MG63 (cell line): Measurements from ENCODE around the gene FFAR3. TPM values are rescaled to one million over a fixed set of nuclear protein-coding genes. Genes with fewer than 3 reads are reported as not detected.

Experiments
- DNase-seq: peaks from one replicate; pipeline ENCODE4 v3.0.0-alpha.2; 2020
- H3K27me3 ChIP-seq: fragments of 250-450 bp; sonication (Bioruptor Pico); 2 replicates; pipeline ENCODE4 v1.5.1; 2020; ENCODE audit warnings: mild to moderate bottlenecking, moderate library complexity
- H3K36me3 ChIP-seq: fragments of 250-450 bp; sonication (Bioruptor Pico); 2 replicates; pipeline ENCODE4 v1.5.1; 2020; ENCODE audit warnings: mild to moderate bottlenecking, moderate library complexity
- H3K4me3 ChIP-seq: fragments of 250-450 bp; sonication (Bioruptor Pico); 2 replicates; pipeline ENCODE4 v1.5.1; 2020; ENCODE audit warnings: mild to moderate bottlenecking, moderate library complexity
- H3K9me3 ChIP-seq: fragments of 250-450 bp; sonication (Bioruptor Pico); 2 replicates; pipeline ENCODE4 v1.5.1; 2020; ENCODE audit warnings: mild to moderate bottlenecking, moderate library complexity
- total RNA-seq: library from RNA; depleted of rRNA; stranded (reverse); fragments of >200 nt; shearing (Covaris generic); gene quantifications from 2 replicates; pipeline ENCODE4 v1.2.3, GENCODE V29; 2014; ENCODE audit warnings: low replicate concordance

FFAR3 gene
- total RNA-seq, 1 experiment from 2014 or later, result not detected

DNA sequence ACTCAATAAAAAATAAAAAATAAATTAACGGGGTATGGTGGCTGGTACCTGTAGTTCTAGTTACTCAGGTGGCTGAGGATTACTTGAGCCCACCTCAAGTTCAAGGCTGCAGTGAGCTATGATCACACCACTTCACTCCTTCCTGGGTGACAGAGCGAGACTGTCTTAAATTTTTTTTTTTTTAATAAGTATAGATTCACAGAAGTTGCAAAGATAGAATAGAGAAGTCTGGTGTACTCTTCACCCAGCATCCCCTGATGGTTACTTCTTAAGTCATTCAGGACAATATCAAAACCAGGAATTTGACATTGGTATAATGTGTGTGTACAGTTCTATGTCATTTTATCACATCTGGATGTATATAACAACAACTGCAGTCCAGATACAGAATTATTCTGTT is 37.0 kb upstream of the FFAR3 start:
- Histone ChIP-seq H3K27me3 (peaks cover 6% of the 10 kb centered on the region; the same call in 1 of the 2 replicates), H3K4me3 (no peak overlapping the region), H3K36me3 (no peaks in the 10 kb centered on the region), H3K9me3 (no peaks in the 10 kb centered on the region)
- DNase-seq, result no peak

DNA sequence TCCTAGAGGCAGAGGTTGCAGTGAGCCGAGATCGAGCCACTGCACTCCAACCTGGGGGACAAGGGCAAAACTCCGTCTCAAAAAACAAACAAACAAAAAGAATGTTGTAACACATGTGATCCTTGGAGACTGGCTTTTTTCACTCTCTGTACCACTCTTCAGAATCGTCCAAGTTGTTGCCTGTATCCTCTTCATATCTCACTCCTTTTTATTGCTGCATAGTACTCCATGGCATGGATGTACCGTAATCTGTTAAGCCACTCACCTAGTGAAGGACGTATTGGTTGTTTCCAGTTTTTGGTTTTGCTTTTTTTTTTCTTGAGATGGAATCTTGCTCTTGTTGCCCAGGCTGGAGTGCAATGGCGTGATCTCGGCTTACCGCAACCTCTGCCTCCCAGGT is 36.2 kb upstream of the FFAR3 start:
- H3K4me3 ChIP-seq, result no peak overlapping the region
- peaks cover 10% of the 10 kb centered on the region for H3K27me3 ChIP-seq
- DNase-seq, result no peak
- no peaks in the 10 kb centered on the region for H3K9me3 ChIP-seq
- H3K36me3 ChIP-seq, result no peaks in the 10 kb centered on the region

DNA sequence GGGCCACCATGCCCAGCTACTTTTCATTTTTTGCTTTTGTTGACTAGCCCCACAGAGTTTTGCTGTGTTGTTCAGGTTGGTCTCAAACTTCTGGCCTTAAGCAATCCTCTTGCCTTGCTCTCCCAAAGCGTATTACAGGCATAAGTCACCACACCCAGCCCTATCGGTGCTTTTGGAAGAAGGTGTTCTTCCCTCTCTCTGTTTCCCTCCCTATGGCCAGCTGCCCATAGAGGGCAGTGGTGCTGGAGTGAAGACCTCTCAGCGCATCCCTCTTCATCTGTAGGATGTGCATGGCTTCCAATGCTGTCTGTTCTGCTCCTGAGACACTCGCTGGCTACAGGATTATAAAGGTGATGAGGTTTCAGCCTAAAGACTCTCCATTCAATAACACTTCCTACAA is 30.6 kb upstream of the FFAR3 start:
- Histone ChIP-seq H3K9me3 (no peaks in the 10 kb centered on the region), H3K36me3 (no peaks in the 10 kb centered on the region), H3K4me3 (no peak overlapping the region), H3K27me3 (peaks cover 7% of the 10 kb centered on the region)
- no peak for DNase-seq

- H3K4me3 ChIP-seq, result no peak within 1 kb of the TSS
- DNase-seq, result no peak
- H3K27me3 ChIP-seq, result peaks cover 7% of the 10 kb centered on the region
- no peaks in the 10 kb centered on the region for H3K9me3 ChIP-seq
- no peaks in the 10 kb centered on the region for H3K36me3 ChIP-seq
Observed at GRCh38 chr19:35328851-35329285, 29.4 kb upstream of the FFAR3 start, which contains the start of gene CD22. CD22 (plus strand) TSS chr19:35329187; CDS start chr19:35332041, 2,854 bp downstream.

DNA sequence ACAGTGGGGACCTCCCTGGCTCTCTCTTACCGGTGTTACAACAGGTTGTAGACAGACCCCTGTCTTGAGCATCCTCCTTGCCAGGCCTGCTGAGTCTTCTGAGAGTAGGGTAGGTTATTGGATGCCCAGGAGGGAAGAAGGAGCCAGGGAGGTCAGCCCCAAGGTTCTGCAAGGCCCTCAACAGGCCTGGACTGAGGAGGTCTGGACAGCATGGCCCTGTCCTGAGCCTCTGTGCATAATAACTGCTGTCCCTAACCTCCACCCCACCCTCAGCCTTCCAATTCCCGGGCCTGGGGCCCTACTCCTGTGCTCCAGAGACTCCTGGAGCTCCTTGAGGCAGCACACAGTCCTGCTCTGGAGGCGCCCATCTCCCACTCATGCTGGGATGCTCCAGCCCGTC is 28.9 kb upstream of the FFAR3 start:
- DNase-seq, result no peak
- Histone ChIP-seq H3K4me3 (no peak overlapping the region), H3K36me3 (no peaks in the 10 kb centered on the region), H3K27me3 (peaks cover 4% of the 10 kb centered on the region), H3K9me3 (no peaks in the 10 kb centered on the region)

DNA sequence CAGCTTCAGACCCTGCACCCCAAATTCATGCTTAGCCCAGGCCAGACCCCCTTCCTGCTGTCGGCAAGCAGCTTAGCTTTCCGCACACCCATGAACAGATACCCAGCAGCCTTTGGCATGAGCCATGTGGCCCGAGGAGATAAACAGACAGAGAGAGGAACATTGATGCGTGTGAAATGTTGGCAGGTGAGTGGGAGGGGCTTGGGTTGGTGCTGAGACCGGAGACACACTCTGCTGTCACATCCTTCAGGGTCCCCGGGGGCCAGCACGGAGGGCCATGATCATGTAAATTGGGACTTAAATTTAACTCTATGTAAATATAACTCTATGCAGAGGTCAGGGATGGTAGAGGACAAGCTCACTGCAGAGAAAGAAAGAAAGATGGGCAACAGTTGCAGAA is 27.8 kb upstream of the FFAR3 start:
- Histone ChIP-seq H3K4me3 (no peak overlapping the region), H3K9me3 (no peaks in the 10 kb centered on the region), H3K27me3 (peaks cover 3% of the 10 kb centered on the region), H3K36me3 (no peaks in the 10 kb centered on the region)
- DNase-seq, result no peak

- Histone ChIP-seq H3K27me3 (no peaks in the 10 kb centered on the region; the same call in none of the 2 replicates), H3K9me3 (no peaks in the 10 kb centered on the region), H3K4me3 (no peak overlapping the region), H3K36me3 (no peaks in the 10 kb centered on the region)
- DNase-seq, result no peak
Observed at GRCh38 chr19:35331551-35332214, 26.6 kb upstream of the FFAR3 start.

- Histone ChIP-seq H3K4me3 (no peak overlapping the region), H3K9me3 (no peaks in the 10 kb centered on the region), H3K36me3 (no peaks in the 10 kb centered on the region), H3K27me3 (no peaks in the 10 kb centered on the region; the same call in 1 of the 2 replicates)
- no peak for DNase-seq
Observed at GRCh38 chr19:35332817-35333216, 25.4 kb upstream of the FFAR3 start.

DNA sequence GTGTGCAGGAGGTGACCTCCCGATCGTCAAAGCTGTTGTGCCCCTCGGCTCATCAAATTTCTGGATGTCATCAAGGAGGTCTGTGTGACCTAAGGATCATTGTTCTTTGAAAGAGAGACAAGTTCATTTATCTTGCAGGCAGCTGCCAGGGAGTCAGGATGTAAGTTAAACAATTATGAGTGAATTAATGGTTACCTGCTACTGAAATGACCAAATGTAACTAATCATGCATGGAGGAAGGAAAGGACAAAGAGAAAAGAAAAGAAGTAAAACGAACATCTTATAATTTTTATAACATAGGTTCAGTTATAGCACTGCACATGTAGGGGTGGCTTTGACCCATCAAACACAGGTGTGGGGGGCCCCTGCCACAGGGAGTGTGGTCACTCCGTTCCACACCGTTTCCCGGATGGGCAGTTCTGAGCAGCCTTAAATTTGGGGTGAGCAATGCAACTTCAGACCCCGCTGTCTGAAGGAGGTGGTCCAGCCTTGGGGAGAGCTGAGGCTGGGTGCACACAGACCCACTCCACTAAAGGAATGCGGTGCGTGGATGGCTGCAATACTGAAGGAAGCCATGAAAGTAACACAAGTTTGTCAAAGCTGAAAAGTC is 24.0 kb upstream of the FFAR3 start:
- no peak overlapping the region for H3K4me3 ChIP-seq
- no peaks in the 10 kb centered on the region; the same call in 1 of the 2 replicates for H3K27me3 ChIP-seq
- H3K36me3 ChIP-seq, result no peaks in the 10 kb centered on the region
- H3K9me3 ChIP-seq, result no peaks in the 10 kb centered on the region
- no peak for DNase-seq

DNA sequence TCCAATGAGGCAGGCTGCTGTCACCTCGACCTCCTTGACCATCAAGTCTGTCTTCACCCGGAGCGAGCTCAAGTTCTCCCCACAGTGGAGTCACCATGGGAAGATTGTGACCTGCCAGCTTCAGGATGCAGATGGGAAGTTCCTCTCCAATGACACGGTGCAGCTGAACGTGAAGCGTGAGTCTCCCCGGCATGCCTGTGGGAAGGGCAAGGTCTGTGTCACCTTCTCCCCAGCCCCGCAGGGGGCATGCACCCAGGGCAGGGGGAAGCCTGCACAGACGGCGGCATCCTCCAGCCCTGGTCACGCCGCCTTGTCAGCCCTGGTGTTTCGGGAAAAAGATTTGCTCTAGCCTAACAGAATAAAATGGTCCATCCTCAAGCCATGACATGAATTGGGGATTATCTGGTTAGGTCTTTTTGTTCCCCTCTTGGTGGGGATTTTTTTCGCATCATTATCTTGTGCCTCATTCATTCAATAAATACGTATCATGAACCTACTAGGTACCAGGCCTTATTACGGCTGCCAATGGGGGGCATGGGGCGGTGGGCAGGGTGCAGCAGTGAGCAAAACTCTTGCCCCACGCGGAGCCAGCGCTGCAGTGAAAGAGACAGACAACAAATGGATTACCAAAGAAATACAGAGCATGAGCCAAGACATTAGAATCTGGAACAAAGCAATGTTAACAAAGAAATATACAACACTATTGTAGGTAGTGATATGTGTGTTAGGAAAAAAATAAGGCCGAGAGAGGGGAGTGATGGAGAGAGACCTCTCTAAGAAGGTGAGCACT is 21.9 kb upstream of the FFAR3 start:
- Histone ChIP-seq H3K9me3 (no peaks in the 10 kb centered on the region), H3K27me3 (no peaks in the 10 kb centered on the region), H3K4me3 (no peak overlapping the region), H3K36me3 (no peaks in the 10 kb centered on the region)
- no peak for DNase-seq

- H3K9me3 ChIP-seq, result no peaks in the 10 kb centered on the region
- no peaks in the 10 kb centered on the region for H3K27me3 ChIP-seq
- no peaks in the 10 kb centered on the region for H3K36me3 ChIP-seq
- no peak overlapping the region for H3K4me3 ChIP-seq
- no peak for DNase-seq
Observed at GRCh38 chr19:35337097-35337983, 20.9 kb upstream of the FFAR3 start.

GRCh38 chr19:35337984-35338296 is 20.3 kb upstream of the FFAR3 start:
- no peaks in the 10 kb centered on the region for H3K9me3 ChIP-seq
- H3K36me3 ChIP-seq, result no peaks in the 10 kb centered on the region
- no peak for DNase-seq
- no peaks in the 10 kb centered on the region for H3K27me3 ChIP-seq
- no peak overlapping the region for H3K4me3 ChIP-seq

DNA sequence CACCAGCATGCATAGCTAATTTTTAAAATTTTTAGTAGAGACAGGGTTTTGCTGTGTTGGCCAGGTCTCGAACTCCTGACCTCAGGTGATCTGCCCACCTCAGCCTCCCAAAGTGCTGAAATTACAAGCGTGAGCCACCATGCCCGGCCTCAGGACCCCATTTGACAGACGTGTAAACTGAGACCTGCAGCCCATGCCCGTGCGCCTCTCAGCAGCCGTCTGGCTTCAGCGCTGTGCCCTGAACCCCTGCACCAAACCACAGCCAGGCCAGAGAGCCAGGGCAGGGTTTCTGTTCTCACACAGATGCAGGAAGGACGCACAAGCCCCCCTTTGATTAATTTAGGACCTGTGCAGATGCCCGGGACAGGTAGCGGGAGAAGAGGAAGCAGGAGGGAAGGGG is 17.8 kb upstream of the FFAR3 start:
- H3K4me3 ChIP-seq, result no peak overlapping the region
- no peaks in the 10 kb centered on the region for H3K36me3 ChIP-seq
- H3K27me3 ChIP-seq, result peaks cover 3% of the 10 kb centered on the region; the same call in 1 of the 2 replicates
- no peak for DNase-seq
- H3K9me3 ChIP-seq, result no peaks in the 10 kb centered on the region

- no peak for DNase-seq
- H3K9me3 ChIP-seq, result no peaks in the 10 kb centered on the region
- H3K27me3 ChIP-seq, result peaks cover 8% of the 10 kb centered on the region; the same call in 1 of the 2 replicates
- H3K36me3 ChIP-seq, result no peaks in the 10 kb centered on the region
- no peak overlapping the region for H3K4me3 ChIP-seq
Observed at GRCh38 chr19:35341006-35341405, 17.3 kb upstream of the FFAR3 start.

DNA sequence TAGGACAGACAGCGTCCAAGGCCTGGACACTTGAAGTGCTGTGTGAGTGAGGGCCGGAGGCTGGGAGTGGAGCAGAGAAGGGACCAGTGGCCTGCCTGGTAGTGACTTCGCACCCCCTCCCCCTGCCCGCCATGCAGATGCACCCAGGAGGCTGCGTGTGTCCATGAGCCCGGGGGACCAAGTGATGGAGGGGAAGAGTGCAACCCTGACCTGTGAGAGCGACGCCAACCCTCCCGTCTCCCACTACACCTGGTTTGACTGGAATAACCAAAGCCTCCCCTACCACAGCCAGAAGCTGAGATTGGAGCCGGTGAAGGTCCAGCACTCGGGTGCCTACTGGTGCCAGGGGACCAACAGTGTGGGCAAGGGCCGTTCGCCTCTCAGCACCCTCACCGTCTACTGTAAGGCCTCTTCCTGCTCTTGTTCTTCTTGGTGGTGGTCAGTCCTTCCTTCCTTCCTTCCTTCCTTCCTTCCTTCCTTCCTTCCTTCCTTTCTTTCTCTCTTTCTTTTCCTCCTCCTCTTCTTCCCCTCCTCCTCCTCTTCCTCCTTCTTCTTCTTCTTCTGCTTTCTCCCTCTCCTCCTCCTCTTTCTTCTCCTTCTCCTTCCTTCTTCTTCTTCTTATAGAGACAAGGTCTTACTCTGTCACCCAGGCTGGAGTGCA is 16.6 kb upstream of the FFAR3 start:
- Histone ChIP-seq H3K27me3 (peaks cover 13% of the 10 kb centered on the region; the same call in 1 of the 2 replicates), H3K4me3 (no peak overlapping the region), H3K9me3 (no peaks in the 10 kb centered on the region), H3K36me3 (no peaks in the 10 kb centered on the region)
- no peak for DNase-seq

DNA sequence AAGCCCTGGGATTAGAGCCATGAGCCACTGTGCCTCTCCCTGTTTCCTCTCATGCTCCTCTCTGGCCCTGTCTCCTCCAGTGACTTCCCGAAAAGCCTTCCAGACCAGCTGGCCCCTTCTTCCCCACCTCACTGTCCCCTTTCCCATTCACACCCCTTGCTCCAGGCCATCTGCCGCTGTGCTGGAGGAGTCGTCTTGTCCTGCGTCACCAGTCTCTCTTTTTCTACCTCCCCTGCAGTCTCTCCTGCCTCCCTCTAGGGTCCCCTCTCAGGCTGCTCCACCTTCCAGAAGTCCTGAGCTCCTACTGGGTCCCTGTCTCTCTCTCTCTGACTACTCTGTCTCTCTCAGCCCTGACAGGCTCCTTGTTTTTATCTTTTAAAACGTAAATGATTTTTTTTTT is 15.8 kb upstream of the FFAR3 start:
- H3K9me3 ChIP-seq, result no peaks in the 10 kb centered on the region
- DNase-seq, result no peak
- H3K27me3 ChIP-seq, result peaks cover 15% of the 10 kb centered on the region
- no peaks in the 10 kb centered on the region for H3K36me3 ChIP-seq
- no peak overlapping the region for H3K4me3 ChIP-seq
